ENCODE results near the gene AP3M1. TPM values are rescaled to one million over a fixed set of nuclear protein-coding genes. Genes with fewer than 3 reads are reported as not detected.

The AP3M1 gene
- total and polyA plus RNA-seq, 4 donors = 36.0 to 51.8 (median 49.9) TPM

- H3K36me3 ChIP-seq (ENCODE audit: control insufficient read depth, insufficient read depth, low read length) = peaks cover 5% of the 10 kb centered on the region
- no peak overlapping the region for H3K27ac ChIP-seq (ENCODE audit: low read depth, low read length)
- WGBS (ENCODE audit: insufficient coverage) = 100% methylated on average over 1 of the region's 4 CpGs
- no peak overlapping the region for H3K4me3 ChIP-seq (ENCODE audit: low read depth, low read length)
- no peaks in the 10 kb centered on the region for H3K4me1 ChIP-seq (ENCODE audit: control insufficient read depth, insufficient read depth, low read length)
- no peak for DNase-seq (ENCODE audit: low read depth in 4 of 6, low spot score in 6 of 6)
- H3K27me3 ChIP-seq (ENCODE audit: control insufficient read depth, insufficient read depth, low read length) = no peaks in the 10 kb centered on the region
- H3K9me3 ChIP-seq (ENCODE audit: control insufficient read depth, insufficient read depth, low read length) = no peaks in the 10 kb centered on the region
These were observed 73.2 kb downstream of the AP3M1 start for GRCh38 chr10:74077416-74077815.

- H3K4me3 ChIP-seq (ENCODE audit: low read depth, low read length) = no peak overlapping the region
- no peaks in the 10 kb centered on the region for H3K9me3 ChIP-seq (ENCODE audit: control insufficient read depth, insufficient read depth, low read length)
- H3K4me1 ChIP-seq (ENCODE audit: control insufficient read depth, insufficient read depth, low read length) = no peaks in the 10 kb centered on the region
- H3K27me3 ChIP-seq (ENCODE audit: control insufficient read depth, insufficient read depth, low read length) = no peaks in the 10 kb centered on the region
- DNase-seq (ENCODE audit: low read depth in 4 of 6, low spot score in 6 of 6) = no peak
- H3K27ac ChIP-seq (ENCODE audit: low read depth, low read length) = no peak overlapping the region
- WGBS (ENCODE audit: insufficient coverage) = no CpG with 5 or more reads among the region's 2 CpGs
- peaks cover 5% of the 10 kb centered on the region for H3K36me3 ChIP-seq (ENCODE audit: control insufficient read depth, insufficient read depth, low read length)
These were observed 73.7 kb downstream of the AP3M1 start for GRCh38 chr10:74076961-74077360.

GRCh38 chr10:74075906-74076305 is 74.7 kb downstream of the AP3M1 start:
- no peak overlapping the region for H3K4me3 ChIP-seq (ENCODE audit: low read depth, low read length)
- H3K27ac ChIP-seq (ENCODE audit: low read depth, low read length) = no peak overlapping the region
- no peak for DNase-seq (ENCODE audit: low read depth in 4 of 6, low spot score in 6 of 6)
- no peaks in the 10 kb centered on the region for H3K27me3 ChIP-seq (ENCODE audit: control insufficient read depth, insufficient read depth, low read length)
- H3K9me3 ChIP-seq (ENCODE audit: control insufficient read depth, insufficient read depth, low read length) = no peaks in the 10 kb centered on the region
- 70% methylated on average over 4 of the region's 5 CpGs for WGBS (ENCODE audit: insufficient coverage)
- H3K4me1 ChIP-seq (ENCODE audit: control insufficient read depth, insufficient read depth, low read length) = no peaks in the 10 kb centered on the region
- H3K36me3 ChIP-seq (ENCODE audit: control insufficient read depth, insufficient read depth, low read length) = peaks cover 5% of the 10 kb centered on the region

GRCh38 chr10:74072503-74072902 is 78.1 kb downstream of the AP3M1 start:
- Histone ChIP-seq H3K36me3 (ENCODE audit: control insufficient read depth, insufficient read depth, low read length) (peaks cover 5% of the 10 kb centered on the region), H3K4me3 (ENCODE audit: low read depth, low read length) (no peak overlapping the region), H3K9me3 (ENCODE audit: control insufficient read depth, insufficient read depth, low read length) (no peaks in the 10 kb centered on the region), H3K4me1 (ENCODE audit: control insufficient read depth, insufficient read depth, low read length) (no peaks in the 10 kb centered on the region), H3K27ac (ENCODE audit: low read depth, low read length) (peak overlapping the region; percentile 10), H3K27me3 (ENCODE audit: control insufficient read depth, insufficient read depth, low read length) (no peaks in the 10 kb centered on the region)
- no peak for DNase-seq (ENCODE audit: low read depth in 4 of 6, low spot score in 6 of 6)
- 82% methylated on average over 2 of the region's 6 CpGs for WGBS (ENCODE audit: insufficient coverage)

- Histone ChIP-seq H3K4me3 (ENCODE audit: low read depth, low read length) (no peak overlapping the region), H3K9me3 (ENCODE audit: control insufficient read depth, insufficient read depth, low read length) (no peaks in the 10 kb centered on the region), H3K4me1 (ENCODE audit: control insufficient read depth, insufficient read depth, low read length) (no peaks in the 10 kb centered on the region), H3K36me3 (ENCODE audit: control insufficient read depth, insufficient read depth, low read length) (peaks cover 5% of the 10 kb centered on the region), H3K27ac (ENCODE audit: low read depth, low read length) (no peak overlapping the region), H3K27me3 (ENCODE audit: control insufficient read depth, insufficient read depth, low read length) (no peaks in the 10 kb centered on the region)
- DNase-seq (ENCODE audit: low read depth in 4 of 6, low spot score in 6 of 6) = peak in 1 of 6 donors; percentile 61
These were observed 79.5 kb downstream of the AP3M1 start for GRCh38 chr10:74071157-74071556.

Other genes with a start within 250 kb of the AP3M1 start
- 1 to 10 TPM; 4.7 to 5.3 TPM for gene PLAU, start 239.7 kb downstream of the AP3M1 start, total RNA-seq
- gene PLAU, start 239.7 kb downstream of the AP3M1 start, polyA plus RNA-seq (ENCODE audit: insufficient read length in 2 of 2) = 1 to 10 TPM; 3.9 to 4.2 TPM
- gene VCL, start 152.7 kb downstream of the AP3M1 start, total RNA-seq = 100 to 1,000 TPM in 1 of 2 donors, 10 to 100 TPM in 1; 75.5 to 106 TPM
- gene VCL, start 152.7 kb downstream of the AP3M1 start, polyA plus RNA-seq (ENCODE audit: insufficient read length in 2 of 2) = 10 to 100 TPM; 47.8 to 51.5 TPM
- 10 to 100 TPM; 50.7 to 58.9 TPM for gene ADK, start 393 bp upstream of the AP3M1 start, total RNA-seq
- 10 to 100 TPM; 46.9 to 51.4 TPM for gene ADK, start 393 bp upstream of the AP3M1 start, polyA plus RNA-seq (ENCODE audit: insufficient read length in 2 of 2)

Data from spinal cord (tissue), 10 donors.